Measurements from ENCODE around the gene SETD6. TPM values are rescaled to one million over a fixed set of nuclear protein-coding genes. Genes with fewer than 3 reads are reported as not detected.

Gene SETD6
- total RNA-seq, 1 experiment from 2014 or later: 41.1 TPM

GRCh38 chr16:58471209-58471975 is 43.9 kb upstream of the SETD6 start:
- Mint-ChIP-seq H3K27me3 (ENCODE audit: low read depth) (peaks cover 33% of the 10 kb centered on the region), H3K36me3 (no peaks in the 10 kb centered on the region), H3K27ac (no peak overlapping the region), H3K4me1 (peaks cover 18% of the 10 kb centered on the region), H3K9me3 (no peaks in the 10 kb centered on the region), H3K4me3 (no peak overlapping the region)
- ATAC-seq: peak; percentile 72
- no peak for DNase-seq (ENCODE audit: low spot score)
- POLR2A ChIA-PET: interaction anchor here (0.8 kb wide), 1 partner anchor 135 kb away, joined by 3 read pairs; no protein-coding TSS in a partner anchor
- CTCF ChIA-PET: interaction anchor here (0.6 to 2.9 kb wide), 7 partner anchors 9 to 285 kb away, joined by 3 to 15 read pairs (median 7); no protein-coding TSS in a partner anchor
- TF ChIP-seq ATF3 (CRISPR knock-in tag; conservative IDR thresholded peaks at IDR 0.05) (no peak), ZNF317 (CRISPR knock-in tag; IDR thresholded peaks at IDR 0.05; ENCODE audit: borderline replicate concordance, low read depth) (peak; percentile 57; the same call in 1 of the 2 replicates), JUN (CRISPR knock-in tag; IDR thresholded peaks at IDR 0.05) (no peak)

GRCh38 chr16:58472266-58472665 is 43.1 kb upstream of the SETD6 start:
- DNase-seq (ENCODE audit: low spot score) (no peak), ATAC-seq (no peak)
- H3K4me1 Mint-ChIP-seq: peaks cover 16% of the 10 kb centered on the region
- no peaks in the 10 kb centered on the region for H3K36me3 Mint-ChIP-seq
- no peak overlapping the region for H3K27ac Mint-ChIP-seq
- peaks cover 25% of the 10 kb centered on the region for H3K27me3 Mint-ChIP-seq (ENCODE audit: low read depth)
- no peak for TF ChIP-seq MXD4 (CRISPR knock-in tag; IDR thresholded peaks at IDR 0.05; ENCODE audit: borderline replicate concordance)
- TF ChIP-seq TEAD4 (CRISPR knock-in tag; IDR thresholded peaks at IDR 0.05): no peak
- no peak for TF ChIP-seq RORB (CRISPR knock-in tag; IDR thresholded peaks at IDR 0.05)
- TF ChIP-seq ATF3 (CRISPR knock-in tag; conservative IDR thresholded peaks at IDR 0.05): no peak
- TF ChIP-seq SMAD4 (CRISPR knock-in tag; IDR thresholded peaks at IDR 0.05): no peak
- TF ChIP-seq AR (CRISPR knock-in tag; IDR thresholded peaks at IDR 0.05): no peak
- no peak for TF ChIP-seq KAT7 (CRISPR knock-in tag; IDR thresholded peaks at IDR 0.05; ENCODE audit: borderline replicate concordance)
- no peak for TF ChIP-seq ZNF138 (CRISPR knock-in tag; conservative IDR thresholded peaks at IDR 0.05)
- no peak for TF ChIP-seq ZMAT4 (CRISPR knock-in tag; IDR thresholded peaks at IDR 0.05)
- no peak for TF ChIP-seq JAZF1 (CRISPR knock-in tag; IDR thresholded peaks at IDR 0.05)
- no peak for TF ChIP-seq E2F1 (CRISPR knock-in tag; IDR thresholded peaks at IDR 0.05)
- TF ChIP-seq STAT6 (CRISPR knock-in tag; conservative IDR thresholded peaks at IDR 0.05; ENCODE audit: low read depth): no peak
- TF ChIP-seq ZNF219 (CRISPR knock-in tag; IDR thresholded peaks at IDR 0.05; ENCODE audit: borderline replicate concordance): no peak
- no peak for TF ChIP-seq ZNF423 (CRISPR knock-in tag; IDR thresholded peaks at IDR 0.05)
- no peak for TF ChIP-seq OVOL2 (CRISPR knock-in tag; IDR thresholded peaks at IDR 0.05; ENCODE audit: borderline replicate concordance)
- no peak for TF ChIP-seq E2F5 (CRISPR knock-in tag; IDR thresholded peaks at IDR 0.05)
- no peaks in the 10 kb centered on the region for H3K9me3 Mint-ChIP-seq
- ChIA-PET CTCF (interaction anchor here (1.9 to 2.9 kb wide), 3 partner anchors 16 to 173 kb away, joined by 7 to 15 read pairs (median 14); no protein-coding TSS in a partner anchor), POLR2A (interaction anchor here (0.8 kb wide), 1 partner anchor 136 kb away, joined by 3 read pairs; no protein-coding TSS in a partner anchor)
- H3K4me3 Mint-ChIP-seq: no peak overlapping the region

Measured in WTC11 (cell line).